Daoy (cell line): Measurements from ENCODE around the gene RAP1A. TPM values are rescaled to one million over a fixed set of nuclear protein-coding genes. Genes with fewer than 3 reads are reported as not detected.
"Not testable (repeated sequence)": the region's sequence is repeated elsewhere in the genome, so short reads cannot be mapped to it uniquely, and the experiment has no call there.

Experiments used
- DNase-seq: peaks from one replicate; pipeline ENCODE4 v3.0.0-alpha.2; 2015; ENCODE audit warnings: low read depth
- total RNA-seq: library from RNA; depleted of rRNA; stranded (reverse); fragments of >200 nt; shearing (Covaris generic); gene quantifications from 2 replicates; pipeline ENCODE4 v1.2.3, GENCODE V29; 2014

Gene RAP1A
- total RNA-seq, 1 experiment from 2014 or later = 42.8 TPM

- no peak for DNase-seq
These were observed 45.9 kb downstream of the RAP1A start for GRCh38 chr1:111665497-111665896.

DNA sequence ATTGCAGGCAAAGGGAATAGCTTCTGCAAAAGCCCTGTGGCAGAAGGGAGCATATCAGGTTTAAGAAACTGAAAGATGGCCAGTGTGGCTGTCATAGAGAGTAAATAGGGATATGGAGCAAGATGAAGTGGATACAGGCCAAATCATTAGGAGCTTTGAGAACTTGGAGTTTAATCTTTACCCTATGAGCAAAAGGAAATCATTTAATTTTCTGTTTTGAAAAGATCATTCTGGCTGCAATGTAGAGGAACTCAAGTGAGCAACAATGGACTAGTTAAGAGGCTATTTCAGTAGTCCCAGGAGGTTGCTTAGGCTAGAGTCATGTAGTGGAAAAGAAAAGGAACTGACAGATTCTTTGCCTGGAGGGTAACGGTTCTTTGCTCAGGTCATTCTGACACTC, 47.2 kb downstream of the RAP1A start:
- no peak for DNase-seq

- no peak for DNase-seq
These were observed 49.7 kb downstream of the RAP1A start for GRCh38 chr1:111669268-111669667.

- no peak for DNase-seq
These were observed 52.3 kb downstream of the RAP1A start for GRCh38 chr1:111671852-111672251.

DNA sequence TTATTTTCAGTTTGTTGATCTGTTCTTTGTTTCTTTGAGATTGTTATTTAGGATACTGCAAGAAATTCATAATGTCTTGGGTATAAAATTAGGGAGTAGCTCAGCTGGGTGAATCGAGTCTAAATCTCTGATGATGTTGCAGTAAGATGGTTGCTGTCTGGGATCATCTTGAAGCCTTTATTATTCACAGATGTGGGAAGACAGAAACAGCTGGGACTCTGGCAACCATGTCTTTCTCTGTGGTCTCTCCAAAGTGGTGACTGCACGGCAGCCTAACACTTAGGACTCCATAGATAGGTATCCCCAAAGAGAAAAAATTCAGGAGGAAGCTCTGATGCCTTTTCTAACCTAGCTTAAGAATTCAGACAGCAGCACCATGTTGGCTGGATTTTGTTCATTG, 52.7 kb downstream of the RAP1A start:
- no peak for DNase-seq

GRCh38 chr1:111677604-111678003, 58.0 kb downstream of the RAP1A start:
- DNase-seq = no peak

GRCh38 chr1:111679541-111679940, 60.0 kb downstream of the RAP1A start:
- DNase-seq = no peak

DNA sequence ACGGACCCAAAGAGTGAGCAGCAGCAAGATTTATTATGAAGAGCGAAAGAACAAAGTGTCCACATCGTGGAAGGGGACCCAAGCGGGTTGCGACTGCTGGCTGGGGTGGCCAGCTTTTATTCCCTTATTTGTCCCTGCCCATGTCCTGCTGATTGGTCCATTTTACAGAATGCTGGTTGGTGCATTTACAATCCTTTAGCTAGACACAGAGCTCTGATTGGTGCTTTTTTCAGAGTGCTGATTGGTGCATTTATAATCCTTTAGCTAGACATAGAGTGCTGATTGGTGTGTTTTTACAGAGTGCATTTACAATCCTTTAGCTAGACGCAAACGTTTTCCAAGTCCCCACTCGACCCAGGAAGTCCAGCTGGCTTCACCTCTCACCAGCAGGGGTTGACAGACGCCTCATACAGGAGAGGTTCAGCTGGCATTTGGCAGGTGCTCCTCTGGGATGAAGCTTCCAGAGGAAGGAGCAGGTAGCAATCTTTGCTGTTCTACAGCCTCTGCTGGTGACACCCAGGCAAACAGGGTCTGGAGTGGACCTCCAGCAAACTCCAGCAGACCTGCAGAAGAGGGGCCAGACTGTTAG, 60.7 kb downstream of the RAP1A start:
- not testable (repeated sequence) for DNase-seq

GRCh38 chr1:111685293-111686153, 65.9 kb downstream of the RAP1A start:
- not testable (repeated sequence) for DNase-seq

DNA sequence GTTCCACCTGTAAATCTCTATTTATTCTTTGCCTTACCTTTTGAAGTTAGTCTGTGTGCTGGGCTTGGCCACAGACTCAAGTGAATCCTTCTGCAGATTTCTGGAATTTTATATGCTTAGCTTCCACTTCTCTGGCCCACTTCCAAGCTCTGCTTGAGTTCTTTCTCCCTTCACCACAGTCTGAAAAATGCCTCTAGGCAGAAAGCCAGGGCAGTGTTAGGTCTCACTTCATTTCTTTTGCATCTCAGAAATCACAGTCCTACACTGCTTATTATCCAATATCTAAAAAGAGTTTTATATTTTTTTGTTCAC, 70.7 kb downstream of the RAP1A start:
- peak; percentile 86 for DNase-seq

GRCh38 chr1:111691886-111692285, 72.3 kb downstream of the RAP1A start:
- DNase-seq = no peak

- no peak for DNase-seq
These were observed 76.2 kb downstream of the RAP1A start for GRCh38 chr1:111695801-111696200.

GRCh38 chr1:111696330-111696729, 76.7 kb downstream of the RAP1A start:
- DNase-seq = no peak

- DNase-seq = no peak
These were observed 79.7 kb downstream of the RAP1A start for GRCh38 chr1:111699268-111699667.

DNA sequence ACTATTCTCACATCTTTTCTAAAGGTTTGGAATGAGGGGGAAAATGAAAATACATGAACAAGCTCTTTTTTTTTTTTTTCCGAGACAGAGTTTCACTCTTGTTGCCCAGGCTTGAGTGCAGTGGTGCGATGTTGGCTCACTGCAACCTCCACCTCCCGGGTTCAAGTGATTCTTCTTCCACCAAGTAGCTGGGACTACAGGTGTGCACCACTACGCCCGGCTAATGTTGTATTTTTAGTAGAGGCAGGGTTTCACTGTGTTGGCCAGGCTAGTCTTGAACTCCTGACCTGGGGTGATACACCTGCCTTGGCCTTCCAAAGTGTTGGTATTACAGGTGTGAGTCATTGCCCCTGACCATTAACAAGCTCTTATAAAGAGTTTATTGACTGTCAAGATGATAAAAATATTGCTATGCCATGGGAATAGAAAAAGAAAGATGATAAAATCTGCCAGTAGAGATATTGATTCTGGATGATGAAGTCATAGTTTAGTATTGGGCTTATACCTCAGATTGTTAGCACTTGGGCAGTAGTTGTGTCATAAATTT, 83.0 kb downstream of the RAP1A start:
- no peak for DNase-seq

DNA sequence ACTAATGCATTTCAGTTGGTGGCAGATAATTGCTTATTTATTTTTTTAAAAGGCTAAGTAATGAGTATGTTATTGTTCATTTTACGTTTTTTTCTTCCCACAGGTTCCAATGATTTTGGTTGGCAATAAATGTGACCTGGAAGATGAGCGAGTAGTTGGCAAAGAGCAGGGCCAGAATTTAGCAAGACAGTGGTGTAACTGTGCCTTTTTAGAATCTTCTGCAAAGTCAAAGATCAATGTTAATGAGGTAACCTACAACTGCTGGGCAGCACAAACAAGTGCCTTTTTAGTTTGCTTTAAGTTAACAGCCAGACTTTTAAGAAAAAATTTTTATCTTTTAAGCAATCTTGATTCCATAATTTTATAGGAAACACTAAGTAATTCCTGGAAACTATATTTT, 84.7 kb downstream of the RAP1A start:
- DNase-seq = no peak

- no peak for DNase-seq
These were observed 85.2 kb downstream of the RAP1A start for GRCh38 chr1:111704776-111705175.

DNA sequence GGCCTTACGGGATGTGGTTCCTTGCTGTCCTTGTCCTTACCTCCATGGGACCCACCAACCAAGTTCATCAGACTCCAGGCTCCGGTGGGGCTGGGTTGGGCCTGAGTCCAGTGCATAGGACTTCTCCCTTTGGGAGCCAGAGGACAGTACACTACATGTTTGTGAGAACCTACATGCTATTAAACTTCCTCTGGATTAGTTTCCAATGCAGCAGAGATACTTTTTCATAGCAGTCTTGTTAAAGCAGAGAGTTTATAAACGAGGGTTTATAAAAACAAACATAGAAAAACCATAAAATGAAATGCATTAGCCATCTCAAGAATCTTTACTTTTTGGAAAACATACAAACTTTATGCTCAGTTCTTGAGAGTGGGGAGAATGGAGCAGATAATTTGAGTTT, 86.3 kb downstream of the RAP1A start:
- no peak for DNase-seq

DNA sequence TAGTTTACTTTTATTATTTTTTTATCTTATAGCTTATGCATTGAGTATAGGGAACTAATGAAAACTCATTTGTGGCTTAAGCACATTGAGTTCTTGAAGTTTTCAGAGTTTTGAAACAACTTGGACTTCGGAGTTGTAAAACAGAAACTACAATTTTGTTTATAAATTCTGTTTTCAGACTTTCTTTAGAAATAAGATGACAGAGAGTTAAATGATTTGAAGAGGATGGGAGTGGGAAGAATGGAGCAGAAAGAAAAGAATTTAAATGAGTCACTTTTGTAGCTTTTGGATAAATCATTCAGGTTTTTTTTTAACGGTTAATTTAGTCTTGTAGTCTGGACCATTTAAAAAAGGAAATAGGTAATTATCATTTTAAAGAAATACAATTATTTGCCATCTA, 87.3 kb downstream of the RAP1A start:
- no peak for DNase-seq

- DNase-seq = no peak
These were observed 88.3 kb downstream of the RAP1A start for GRCh38 chr1:111707906-111708305.

GRCh38 chr1:111709986-111710385, 90.4 kb downstream of the RAP1A start:
- DNase-seq = no peak

- no peak for DNase-seq
These were observed 96.7 kb downstream of the RAP1A start for GRCh38 chr1:111716333-111716732.

DNA sequence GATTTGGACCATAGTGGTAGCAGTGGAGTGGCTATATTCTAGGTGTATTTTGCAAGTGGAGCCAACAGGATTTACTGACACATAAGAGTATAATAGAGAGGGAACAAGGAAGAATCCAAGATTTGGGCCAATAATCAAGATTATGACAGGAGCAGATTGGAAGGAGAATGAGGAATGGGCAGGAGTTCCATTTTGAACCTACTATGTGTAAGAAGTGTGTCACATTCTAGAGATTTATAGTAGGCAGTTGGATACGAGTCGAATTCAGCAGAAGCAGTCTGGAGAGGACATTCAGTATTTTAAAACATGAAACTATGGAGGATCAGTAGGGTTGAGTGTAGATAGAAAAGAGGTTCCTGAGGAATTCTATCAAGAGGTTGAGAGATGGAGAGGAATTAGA, 97.9 kb downstream of the RAP1A start:
- DNase-seq = no peak
